IPS-20b (cell line): ENCODE measurements around the gene ARHGDIA.

Source experiments
- H3K27ac ChIP-seq: one replicate; pipeline ENCODE4 v1.5.1; 2013; ENCODE audit warnings: low read length
- H3K27me3 ChIP-seq: 2 replicates; pipeline ENCODE4 v1.6.1; 2013; ENCODE audit warnings: mild to moderate bottlenecking, low read length, inconsistent platforms; ENCODE audit not compliant: insufficient read depth
- H3K36me3 ChIP-seq: 2 replicates; pipeline ENCODE4 v1.6.1; 2013; ENCODE audit warnings: low read depth, mild to moderate bottlenecking, inconsistent platforms, low read length, moderate library complexity; ENCODE audit not compliant: insufficient read depth
- H3K4me1 ChIP-seq: 2 replicates; pipeline ENCODE4 v1.6.1; 2013; ENCODE audit warnings: mild to moderate bottlenecking, control low read depth, inconsistent platforms, low read length, moderate library complexity; ENCODE audit not compliant: insufficient read depth
- H3K4me3 ChIP-seq: 2 replicates; pipeline ENCODE4 v1.5.1; 2013; ENCODE audit warnings: mild to moderate bottlenecking, low read length, inconsistent platforms
- H3K9ac ChIP-seq: 2 replicates; pipeline ENCODE4 v1.6.1; 2013; ENCODE audit warnings: low read depth, mild to moderate bottlenecking, inconsistent platforms, low read length, moderate library complexity
- H3K9me3 ChIP-seq: 2 replicates; pipeline ENCODE4 v1.6.1; 2013; ENCODE audit warnings: mild to moderate bottlenecking, low read depth, low read length, inconsistent platforms; ENCODE audit not compliant: insufficient read depth

The ARHGDIA gene

GRCh38 chr17:81891303-81891552, 20.1 kb upstream of the ARHGDIA start:
- Histone ChIP-seq H3K9me3 (no peaks in the 10 kb centered on the region), H3K4me1 (peaks cover 5% of the 10 kb centered on the region; the same call in 1 of the 2 replicates), H3K9ac (peak overlapping the region; percentile 96; the same call in 1 of the 2 replicates), H3K27ac (no peak overlapping the region), H3K36me3 (peaks cover 60% of the 10 kb centered on the region), H3K4me3 (peak overlapping the region; percentile 93; the same call in 1 of the 2 replicates), H3K27me3 (no peaks in the 10 kb centered on the region)

DNA sequence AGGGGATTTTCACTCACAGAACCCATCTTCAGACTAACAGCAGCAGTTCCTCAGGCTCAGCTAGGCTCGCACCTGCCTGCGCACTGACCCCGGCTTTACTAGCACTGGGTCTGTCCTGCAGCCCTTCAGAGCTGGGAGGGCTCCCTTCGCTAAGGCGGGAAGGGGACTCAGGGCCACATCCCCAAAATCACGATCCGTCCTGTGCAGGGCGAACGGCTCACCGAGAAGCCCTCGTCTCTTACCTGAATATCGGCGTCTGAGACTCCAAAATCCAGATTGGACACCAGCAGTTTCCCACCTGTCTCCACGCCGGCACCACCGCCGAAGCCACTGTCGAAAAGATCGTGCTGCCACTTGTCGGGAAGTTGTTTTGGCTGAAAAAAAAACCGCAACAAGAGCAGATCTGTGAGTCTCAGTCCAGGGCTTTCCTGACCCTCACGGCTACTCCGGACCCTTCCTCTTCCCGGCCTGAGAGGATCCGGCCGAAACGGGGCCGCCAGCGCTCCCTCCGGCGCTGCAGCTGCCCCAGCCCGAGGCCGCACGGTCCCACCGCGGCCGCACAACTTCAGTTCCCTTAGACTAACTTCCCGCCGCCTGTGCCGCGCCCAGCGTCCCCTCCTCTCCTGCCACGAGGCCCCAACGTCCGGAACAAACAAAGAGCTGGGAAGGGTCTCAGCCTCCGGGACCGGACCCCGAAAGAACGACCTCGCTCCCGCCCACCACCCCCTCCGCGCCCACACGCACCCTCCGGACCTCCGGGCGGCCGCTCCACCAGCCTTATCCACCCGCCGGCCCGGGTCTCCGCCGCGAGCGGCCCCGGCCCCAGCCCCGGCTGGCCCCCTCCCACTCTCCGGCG, 19.5 kb upstream of the ARHGDIA start:
- peak overlapping the region; percentile 36 for H3K27ac ChIP-seq
- peaks cover 63% of the 10 kb centered on the region for H3K36me3 ChIP-seq

GRCh38 chr17:81889602-81890001, 18.5 kb upstream of the ARHGDIA start:
- no peaks in the 10 kb centered on the region for H3K27me3 ChIP-seq
- H3K9me3 ChIP-seq, result no peaks in the 10 kb centered on the region
- peak overlapping the region; percentile 96; the same call in 1 of the 2 replicates for H3K9ac ChIP-seq
- peaks cover 5% of the 10 kb centered on the region; the same call in 1 of the 2 replicates for H3K4me1 ChIP-seq
- peak overlapping the region; percentile 93; the same call in 1 of the 2 replicates for H3K4me3 ChIP-seq
- peaks cover 66% of the 10 kb centered on the region for H3K36me3 ChIP-seq
- no peak overlapping the region for H3K27ac ChIP-seq

More for the DNA sequence above, 19.5 kb upstream of the ARHGDIA start:
- no peaks in the 10 kb centered on the region for H3K9me3 ChIP-seq
- peak overlapping the region; percentile 96 for H3K9ac ChIP-seq
- H3K4me3 ChIP-seq, result peak overlapping the region; percentile 93
- peaks cover 5% of the 10 kb centered on the region; the same call in 1 of the 2 replicates for H3K4me1 ChIP-seq
- H3K27me3 ChIP-seq, result no peaks in the 10 kb centered on the region

- Histone ChIP-seq H3K27ac (no peak overlapping the region), H3K9me3 (no peaks in the 10 kb centered on the region), H3K4me1 (peaks cover 5% of the 10 kb centered on the region; the same call in 1 of the 2 replicates), H3K9ac (no peak overlapping the region), H3K36me3 (peaks cover 66% of the 10 kb centered on the region), H3K27me3 (no peaks in the 10 kb centered on the region), H3K4me3 (no peak overlapping the region)
These were observed 18.0 kb upstream of the ARHGDIA start for GRCh38 chr17:81888988-81889595.

DNA sequence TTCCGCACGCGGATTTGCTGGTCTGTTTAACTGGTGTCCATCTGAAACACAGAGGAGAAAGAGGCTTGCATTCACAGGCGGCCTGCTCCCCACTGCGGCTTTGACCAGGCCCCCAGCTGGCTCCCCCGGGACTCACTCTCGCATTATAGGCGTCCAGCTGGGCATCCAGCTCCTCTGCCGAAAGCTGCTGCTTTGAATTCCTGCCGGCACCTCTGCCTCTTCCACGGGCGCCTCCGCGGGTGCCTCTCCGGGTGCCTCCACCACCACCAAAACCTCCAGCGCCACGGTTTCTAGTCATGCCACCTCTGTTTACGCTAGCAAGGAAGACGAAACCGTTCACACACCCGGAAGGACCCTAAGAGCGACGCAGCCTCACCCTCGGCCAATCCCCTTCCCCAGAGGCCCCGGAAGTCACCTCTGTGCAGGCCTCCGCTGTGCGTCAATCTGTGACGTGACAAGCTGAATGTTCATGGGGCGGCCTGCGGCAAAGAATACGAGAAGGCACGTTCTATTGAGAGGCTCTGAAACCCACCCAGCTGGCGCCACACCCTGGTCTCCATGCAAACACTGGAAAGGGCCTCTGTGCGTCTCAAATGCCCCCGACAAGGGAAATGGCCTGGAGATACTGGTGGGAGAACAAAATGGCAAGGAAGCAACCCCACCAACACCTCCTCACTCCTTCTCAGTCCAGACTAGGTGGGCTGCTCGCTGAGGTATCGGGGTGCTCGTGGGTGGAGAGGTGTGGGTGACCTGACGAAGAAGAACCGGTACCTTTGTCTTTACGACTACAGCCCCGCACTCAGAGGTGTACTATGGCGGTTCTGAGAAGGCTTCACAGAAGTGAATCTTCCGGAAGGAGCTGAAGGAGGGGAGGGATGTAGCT, 17.2 kb upstream of the ARHGDIA start:
- Histone ChIP-seq H3K4me1 (peaks cover 5% of the 10 kb centered on the region; the same call in 1 of the 2 replicates), H3K27me3 (no peaks in the 10 kb centered on the region), H3K9ac (no peak overlapping the region), H3K4me3 (no peak overlapping the region), H3K9me3 (no peaks in the 10 kb centered on the region), H3K27ac (no peak overlapping the region), H3K36me3 (peaks cover 70% of the 10 kb centered on the region)

DNA sequence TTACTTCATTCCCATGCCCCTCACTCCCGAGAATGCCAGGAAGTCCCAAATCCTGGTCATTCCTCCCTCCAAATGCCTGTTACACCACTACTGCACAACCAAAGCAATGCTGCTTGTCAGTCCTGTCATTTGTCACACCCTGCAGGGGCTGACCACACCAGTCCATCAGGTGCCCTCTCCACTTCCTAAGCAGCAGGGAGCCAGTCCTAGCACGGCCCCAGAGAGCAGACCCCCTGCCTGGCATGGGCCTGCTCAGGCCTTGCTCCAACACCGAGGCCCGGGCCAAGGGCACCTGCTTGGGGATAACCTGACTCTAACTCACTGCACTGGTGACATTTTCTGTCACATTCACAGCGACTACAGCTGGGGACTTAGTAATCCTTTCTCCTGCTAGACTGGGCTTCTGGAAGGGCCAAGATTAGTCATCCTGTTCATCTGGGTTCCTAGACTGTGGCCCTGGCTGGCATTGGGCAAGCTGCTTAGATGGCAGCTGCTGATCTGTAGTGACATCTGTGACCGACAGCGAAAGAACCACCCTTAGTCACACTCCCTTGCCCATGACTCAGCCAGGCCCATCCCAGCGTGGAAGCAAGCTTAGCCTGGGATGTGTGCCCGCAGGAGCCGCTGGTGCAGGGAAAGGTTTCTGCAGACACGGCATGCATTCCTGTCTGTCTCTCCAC, 14.9 kb upstream of the ARHGDIA start:
- H3K36me3 ChIP-seq, result peaks cover 85% of the 10 kb centered on the region

DNA sequence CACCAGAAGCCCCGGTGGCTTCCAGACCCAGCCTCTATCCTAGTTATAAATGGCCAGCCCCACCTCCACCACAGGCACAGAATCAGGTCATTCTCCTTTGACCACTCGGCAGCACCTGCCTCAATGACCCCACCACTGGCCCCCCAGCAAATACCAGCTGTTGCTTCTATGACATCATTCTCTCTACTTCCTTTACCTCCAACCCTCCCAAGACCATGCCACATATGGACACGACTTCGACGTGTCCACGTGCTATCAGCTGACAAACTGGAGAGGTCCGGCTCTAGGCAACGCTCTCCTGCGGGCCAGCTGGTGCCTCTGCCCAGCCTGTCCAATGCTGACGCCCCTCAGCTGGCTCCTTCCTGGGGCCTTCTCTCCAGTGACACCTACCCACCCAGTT, 14.3 kb upstream of the ARHGDIA start:
- no peak overlapping the region for H3K9ac ChIP-seq
- H3K4me1 ChIP-seq, result peaks cover 5% of the 10 kb centered on the region; the same call in 1 of the 2 replicates
- H3K9me3 ChIP-seq, result no peaks in the 10 kb centered on the region
- H3K27ac ChIP-seq, result no peak overlapping the region
- no peak overlapping the region for H3K4me3 ChIP-seq
- peaks cover 86% of the 10 kb centered on the region for H3K36me3 ChIP-seq
- no peaks in the 10 kb centered on the region for H3K27me3 ChIP-seq

More for the DNA sequence above, 14.9 kb upstream of the ARHGDIA start:
- Histone ChIP-seq H3K27me3 (no peaks in the 10 kb centered on the region), H3K4me1 (peaks cover 5% of the 10 kb centered on the region; the same call in 1 of the 2 replicates), H3K9ac (no peak overlapping the region), H3K9me3 (no peaks in the 10 kb centered on the region), H3K4me3 (no peak overlapping the region), H3K27ac (no peak overlapping the region)

GRCh38 chr17:81884968-81885367, 13.8 kb upstream of the ARHGDIA start:
- H3K36me3 ChIP-seq, result peaks cover 86% of the 10 kb centered on the region
- no peaks in the 10 kb centered on the region for H3K27me3 ChIP-seq
- no peak overlapping the region for H3K27ac ChIP-seq
- H3K9me3 ChIP-seq, result no peaks in the 10 kb centered on the region
- no peak overlapping the region for H3K4me3 ChIP-seq
- peaks cover 1% of the 10 kb centered on the region; the same call in 1 of the 2 replicates for H3K4me1 ChIP-seq
- no peak overlapping the region for H3K9ac ChIP-seq

DNA sequence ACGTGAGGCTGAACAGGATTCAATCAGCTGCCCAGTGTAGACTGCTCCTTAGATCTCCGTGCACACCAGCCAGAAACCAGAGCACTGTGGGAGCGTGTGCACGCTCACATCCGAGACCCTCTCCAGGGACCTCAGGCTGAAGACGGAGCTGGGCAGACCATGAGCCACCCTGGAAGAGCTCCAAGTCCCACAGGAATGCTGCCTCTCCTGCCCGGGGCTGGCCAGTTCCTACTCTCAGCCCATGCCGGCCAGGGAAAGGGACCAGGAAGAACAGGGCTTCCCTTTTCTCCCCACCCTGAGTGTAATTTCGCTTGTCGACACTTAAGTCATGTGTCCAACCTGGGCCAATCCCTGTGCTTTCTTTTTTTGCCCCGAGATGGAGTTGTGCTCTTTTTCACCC, 13.4 kb upstream of the ARHGDIA start:
- H3K4me1 ChIP-seq, result no peaks in the 10 kb centered on the region
- no peaks in the 10 kb centered on the region for H3K27me3 ChIP-seq
- no peak overlapping the region for H3K9ac ChIP-seq
- H3K9me3 ChIP-seq, result no peaks in the 10 kb centered on the region
- no peak overlapping the region for H3K4me3 ChIP-seq
- H3K36me3 ChIP-seq, result peaks cover 86% of the 10 kb centered on the region
- no peak overlapping the region for H3K27ac ChIP-seq

- Histone ChIP-seq H3K9me3 (no peaks in the 10 kb centered on the region), H3K27ac (no peak overlapping the region), H3K9ac (no peak overlapping the region), H3K4me1 (no peaks in the 10 kb centered on the region), H3K36me3 (peaks cover 50% of the 10 kb centered on the region), H3K27me3 (no peaks in the 10 kb centered on the region), H3K4me3 (no peak overlapping the region)
These were observed 8.0 kb upstream of the ARHGDIA start for GRCh38 chr17:81879121-81879520.

GRCh38 chr17:81878294-81878693, 7.2 kb upstream of the ARHGDIA start:
- Histone ChIP-seq H3K4me3 (no peak overlapping the region), H3K9ac (no peak overlapping the region), H3K9me3 (no peaks in the 10 kb centered on the region), H3K36me3 (peaks cover 46% of the 10 kb centered on the region), H3K27ac (no peak overlapping the region), H3K4me1 (no peaks in the 10 kb centered on the region), H3K27me3 (no peaks in the 10 kb centered on the region)
